Stimulated activated memory B cell treated with anti-CD40 and anti-IgM and Interleukin-4, amounts not matched to agents 10 μg/mL and 1 μg/mL and 100 μg/mL, for 72 hours (primary cell): Measurements from ENCODE around the gene POLD3.

Experiments
- ATAC-seq: fragments of 150-1000 bp; cut with Tn5 transposase; 2 replicates; pipeline ENCODE4 v1.10.0; 2021
- H3K27ac Mint-ChIP-seq: one replicate; pipeline ENCODE4 v1.8.0; 2022; ENCODE audit warnings: mild to moderate bottlenecking, mixed read lengths
- H3K27me3 Mint-ChIP-seq: one replicate; pipeline ENCODE4 v1.8.0; 2022; ENCODE audit warnings: mixed read lengths
- H3K36me3 Mint-ChIP-seq: one replicate; pipeline ENCODE4 v1.8.0; 2022; ENCODE audit warnings: mixed read lengths
- H3K4me1 Mint-ChIP-seq: one replicate; pipeline ENCODE4 v1.8.0; 2022; ENCODE audit warnings: mixed read lengths
- H3K4me3 Mint-ChIP-seq: one replicate; pipeline ENCODE4 v1.8.0; 2022; ENCODE audit warnings: mild to moderate bottlenecking, moderate library complexity, mixed read lengths
- H3K9me3 Mint-ChIP-seq: one replicate; pipeline ENCODE4 v1.8.0; 2022; ENCODE audit warnings: mixed read lengths

The POLD3 gene, protein sequence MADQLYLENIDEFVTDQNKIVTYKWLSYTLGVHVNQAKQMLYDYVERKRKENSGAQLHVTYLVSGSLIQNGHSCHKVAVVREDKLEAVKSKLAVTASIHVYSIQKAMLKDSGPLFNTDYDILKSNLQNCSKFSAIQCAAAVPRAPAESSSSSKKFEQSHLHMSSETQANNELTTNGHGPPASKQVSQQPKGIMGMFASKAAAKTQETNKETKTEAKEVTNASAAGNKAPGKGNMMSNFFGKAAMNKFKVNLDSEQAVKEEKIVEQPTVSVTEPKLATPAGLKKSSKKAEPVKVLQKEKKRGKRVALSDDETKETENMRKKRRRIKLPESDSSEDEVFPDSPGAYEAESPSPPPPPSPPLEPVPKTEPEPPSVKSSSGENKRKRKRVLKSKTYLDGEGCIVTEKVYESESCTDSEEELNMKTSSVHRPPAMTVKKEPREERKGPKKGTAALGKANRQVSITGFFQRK

DNA sequence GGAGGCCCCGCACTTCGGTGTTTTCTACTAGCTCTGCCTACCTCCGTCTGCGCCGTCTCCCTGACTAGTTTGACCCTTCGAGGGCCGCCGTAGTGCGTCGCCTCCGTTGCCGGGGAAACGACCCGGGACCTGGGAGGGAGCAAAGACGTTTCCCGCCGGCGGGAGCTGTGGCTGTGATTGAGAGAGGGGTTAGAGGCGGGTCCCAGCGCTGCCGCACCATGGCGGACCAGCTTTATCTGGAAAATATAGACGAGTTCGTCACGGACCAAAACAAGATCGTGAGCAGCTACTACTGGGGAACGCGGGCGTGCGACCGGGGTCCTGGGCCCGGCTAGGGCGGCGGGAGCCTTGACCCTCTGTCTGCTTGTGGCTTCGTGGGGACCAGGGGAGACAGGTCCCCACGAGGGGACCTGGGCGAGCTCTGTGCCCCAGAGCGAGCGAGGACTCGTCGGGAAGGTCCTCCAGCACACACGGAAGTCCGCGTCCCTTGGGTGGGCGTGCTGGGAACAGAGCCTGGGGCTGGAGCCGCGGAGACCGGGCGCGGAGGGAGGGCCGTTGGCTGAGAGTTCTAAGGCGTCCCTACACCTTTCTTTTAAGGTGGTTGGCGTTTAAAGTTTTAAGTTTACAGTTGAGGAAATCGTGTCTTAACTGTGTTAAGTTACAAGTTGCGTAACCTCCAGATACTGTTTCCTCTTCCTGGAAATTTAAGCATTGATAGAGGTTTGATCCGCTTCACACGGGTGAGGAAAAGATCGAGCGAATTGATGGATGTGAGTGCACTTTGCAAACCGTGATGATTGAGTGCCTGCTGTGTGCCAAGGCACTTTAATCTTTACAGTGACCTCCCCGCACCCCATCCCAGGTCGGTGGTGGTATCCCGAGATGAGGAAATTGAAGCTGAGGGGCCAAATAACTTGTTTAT is at the start of gene POLD3:
POLD3 (plus strand) TSS at position 142 of the 922 bp plus-strand sequence; CDS start at position 219, 77 bp downstream.
- no peaks in the 10 kb centered on the region for H3K27me3 Mint-ChIP-seq
- no peaks in the 10 kb centered on the region for H3K9me3 Mint-ChIP-seq
- H3K36me3 Mint-ChIP-seq = peaks cover 15% of the 10 kb centered on the region
- H3K4me1 Mint-ChIP-seq = peaks cover 25% of the 10 kb centered on the region
- H3K4me3 Mint-ChIP-seq = peak within 1 kb of the TSS; percentile 88
- H3K27ac Mint-ChIP-seq = peak within 1 kb of the TSS; percentile 69
- peak; percentile 98 for ATAC-seq

DNA sequence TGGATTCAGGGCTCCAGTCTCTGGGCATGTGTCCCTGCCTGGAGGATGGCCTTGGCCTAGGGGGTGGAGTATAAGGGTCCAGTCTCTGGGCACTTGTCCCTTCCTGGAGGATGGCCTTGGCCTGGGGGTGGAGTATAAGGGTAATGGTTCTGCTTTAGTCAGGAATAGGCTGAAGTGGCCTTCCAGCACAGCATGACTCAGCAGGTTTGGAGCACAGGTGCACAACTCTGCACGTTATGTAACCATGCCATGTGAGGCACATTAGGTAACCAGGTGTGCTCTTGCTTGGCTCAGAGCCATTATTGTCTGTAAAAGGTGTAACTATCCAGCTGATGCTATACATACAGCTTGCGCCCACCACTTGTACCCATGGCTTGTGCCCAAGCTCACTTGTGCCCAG is 48.4 kb upstream of the POLD3 start:
- Mint-ChIP-seq H3K4me1 (no peaks in the 10 kb centered on the region), H3K27ac (no peak overlapping the region), H3K4me3 (no peak overlapping the region), H3K36me3 (no peaks in the 10 kb centered on the region), H3K9me3 (peaks cover 14% of the 10 kb centered on the region), H3K27me3 (peaks cover 11% of the 10 kb centered on the region)
- no peak for ATAC-seq

DNA sequence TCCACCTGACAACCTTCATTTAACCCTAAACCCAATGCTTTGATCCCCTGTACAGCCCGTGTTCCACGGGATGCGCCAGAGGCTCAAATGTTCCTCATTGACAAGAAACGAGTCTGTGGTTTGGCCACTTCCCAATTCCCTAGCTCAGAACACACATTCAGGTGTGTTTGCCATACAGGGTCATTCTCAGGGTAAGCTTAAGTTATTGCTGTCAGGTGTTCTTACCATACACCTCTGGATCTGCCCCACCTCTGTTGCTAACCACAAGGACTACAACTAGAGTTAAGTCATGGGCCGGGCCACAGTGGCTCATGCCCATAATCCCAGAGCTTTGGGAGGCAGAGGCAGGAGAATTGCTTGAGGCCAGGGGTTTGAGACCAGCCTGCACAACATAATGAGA is 45.6 kb upstream of the POLD3 start:
- ATAC-seq = no peak
- Mint-ChIP-seq H3K27ac (no peak overlapping the region), H3K4me3 (no peak overlapping the region), H3K4me1 (no peaks in the 10 kb centered on the region), H3K9me3 (peaks cover 9% of the 10 kb centered on the region), H3K27me3 (no peaks in the 10 kb centered on the region), H3K36me3 (no peaks in the 10 kb centered on the region)

DNA sequence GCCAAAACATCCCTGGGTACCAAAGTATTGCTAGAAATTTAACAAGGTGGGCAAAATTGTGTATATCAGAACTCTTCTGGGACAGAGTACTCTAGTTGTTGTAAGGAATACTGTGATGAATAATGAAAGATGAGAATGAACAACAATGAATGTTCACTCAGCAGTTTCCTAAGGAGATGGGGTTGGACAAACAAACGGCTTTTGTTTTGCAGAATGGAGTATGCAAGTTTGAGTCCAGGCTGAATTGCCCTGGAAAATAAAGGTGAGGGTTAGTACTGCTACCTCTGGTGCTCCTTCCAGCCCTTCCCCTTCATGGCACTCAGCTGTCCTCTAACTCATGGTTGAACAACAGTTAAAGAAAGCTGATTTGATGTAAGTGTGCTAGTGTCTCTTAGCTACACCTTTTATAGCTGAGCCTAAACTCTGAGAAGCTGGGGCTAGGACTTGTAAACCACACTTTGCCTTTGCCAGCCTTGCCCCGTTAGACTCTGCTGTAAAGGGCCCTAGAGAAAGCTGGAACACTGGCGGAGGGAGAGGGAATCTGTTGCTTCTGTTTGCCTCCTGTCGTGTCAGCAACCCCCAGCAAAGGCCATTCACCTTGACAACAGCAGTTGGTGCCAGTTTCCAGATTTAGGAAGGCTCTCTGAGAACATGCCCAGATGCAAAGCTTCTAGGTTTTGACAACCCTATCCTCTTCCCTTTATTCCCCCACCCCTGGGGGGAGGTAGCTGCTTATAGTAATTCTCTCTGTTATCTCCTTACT is 41.2 kb upstream of the POLD3 start:
- Mint-ChIP-seq H3K27me3 (peaks cover 17% of the 10 kb centered on the region), H3K9me3 (no peaks in the 10 kb centered on the region), H3K27ac (no peak overlapping the region), H3K4me1 (no peaks in the 10 kb centered on the region), H3K36me3 (no peaks in the 10 kb centered on the region), H3K4me3 (no peak overlapping the region)
- no peak for ATAC-seq

DNA sequence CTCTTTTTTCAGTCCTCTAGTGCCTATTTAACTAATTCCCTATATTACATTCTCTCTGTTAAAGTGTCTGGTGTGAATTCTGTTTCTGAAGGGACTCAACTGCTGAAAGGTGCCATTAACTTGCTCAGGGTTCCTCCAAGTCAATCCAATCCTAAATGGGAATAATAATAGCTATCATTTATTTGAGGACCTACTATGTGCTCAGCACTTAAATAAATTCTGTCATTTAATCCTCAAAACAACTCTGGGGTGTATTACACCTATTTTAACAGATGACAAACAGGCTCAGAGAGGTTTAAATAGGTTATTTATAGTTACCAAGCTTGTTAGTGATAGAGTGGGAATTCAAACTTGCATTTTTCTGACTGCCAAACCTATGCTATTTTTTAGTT is 40.6 kb upstream of the POLD3 start:
- no peak overlapping the region for H3K27ac Mint-ChIP-seq
- no peaks in the 10 kb centered on the region for H3K36me3 Mint-ChIP-seq
- peaks cover 17% of the 10 kb centered on the region for H3K27me3 Mint-ChIP-seq
- no peak for ATAC-seq
- no peaks in the 10 kb centered on the region for H3K4me1 Mint-ChIP-seq
- no peaks in the 10 kb centered on the region for H3K9me3 Mint-ChIP-seq
- no peak overlapping the region for H3K4me3 Mint-ChIP-seq

DNA sequence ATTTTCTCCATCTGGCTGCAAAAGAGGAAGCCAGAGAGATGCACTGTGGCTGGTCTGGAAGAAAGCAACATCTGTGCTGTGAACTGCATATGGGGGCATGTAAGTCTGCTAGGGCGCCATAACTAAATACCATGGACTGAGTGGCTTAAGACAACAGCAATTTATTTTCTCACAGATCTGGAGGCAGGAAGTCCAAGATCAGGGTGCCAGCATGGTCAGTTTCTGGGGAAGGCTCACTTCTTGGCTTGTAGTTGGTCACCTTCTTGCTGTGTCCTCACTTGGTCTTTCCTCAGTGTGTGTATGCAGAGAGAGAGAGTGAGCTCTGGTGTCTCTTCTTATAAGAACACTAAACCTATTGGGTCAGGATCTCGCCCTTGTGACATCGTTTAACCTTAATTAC is 34.9 kb upstream of the POLD3 start:
- Mint-ChIP-seq H3K4me3 (no peak overlapping the region), H3K36me3 (peaks cover 5% of the 10 kb centered on the region), H3K27me3 (peaks cover 27% of the 10 kb centered on the region), H3K4me1 (no peaks in the 10 kb centered on the region), H3K27ac (no peak overlapping the region), H3K9me3 (peaks cover 5% of the 10 kb centered on the region)
- no peak for ATAC-seq

DNA sequence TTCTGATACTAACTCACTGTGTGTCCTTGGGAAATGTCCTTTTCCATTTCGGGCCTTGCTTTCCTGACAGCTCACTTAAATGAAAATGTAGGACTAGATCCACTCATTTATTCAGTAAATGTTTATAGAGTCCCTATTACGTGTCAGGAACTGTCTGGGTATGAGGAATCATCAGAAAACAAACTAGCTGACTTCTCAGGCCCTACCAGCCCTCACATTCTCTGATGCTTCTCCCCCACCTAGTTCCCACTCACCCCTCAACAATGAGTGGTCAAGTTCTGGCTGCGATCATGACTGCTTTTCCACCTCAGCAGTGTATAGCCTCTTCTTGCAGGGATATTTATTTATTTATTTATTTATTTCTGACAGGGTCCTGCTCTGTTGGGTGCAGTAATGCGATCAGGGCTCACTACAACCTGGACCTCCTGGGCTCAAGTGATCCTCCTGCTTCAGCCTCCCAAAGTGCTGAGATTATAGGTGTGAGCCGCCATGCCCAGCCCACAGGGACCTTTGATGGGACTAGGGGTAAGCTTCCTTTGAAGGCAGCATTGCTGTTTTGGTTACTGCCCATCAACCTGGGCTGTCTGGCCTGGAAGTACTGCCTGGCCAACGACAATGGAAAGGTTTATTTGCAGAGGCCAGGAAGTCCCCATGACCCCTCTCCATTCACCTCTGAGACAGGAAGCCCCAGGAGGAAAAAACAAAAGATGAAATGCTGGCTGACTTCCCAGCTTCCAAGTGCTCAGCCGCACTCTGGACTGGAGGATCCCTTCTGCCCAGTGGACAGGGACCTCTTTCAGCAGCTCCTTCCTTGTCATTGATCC is 33.1 kb upstream of the POLD3 start:
- no peak for ATAC-seq
- no peaks in the 10 kb centered on the region for H3K4me1 Mint-ChIP-seq
- peaks cover 32% of the 10 kb centered on the region for H3K27me3 Mint-ChIP-seq
- H3K36me3 Mint-ChIP-seq = peaks cover 5% of the 10 kb centered on the region
- no peak overlapping the region for H3K27ac Mint-ChIP-seq
- H3K4me3 Mint-ChIP-seq = no peak overlapping the region
- peaks cover 8% of the 10 kb centered on the region for H3K9me3 Mint-ChIP-seq

DNA sequence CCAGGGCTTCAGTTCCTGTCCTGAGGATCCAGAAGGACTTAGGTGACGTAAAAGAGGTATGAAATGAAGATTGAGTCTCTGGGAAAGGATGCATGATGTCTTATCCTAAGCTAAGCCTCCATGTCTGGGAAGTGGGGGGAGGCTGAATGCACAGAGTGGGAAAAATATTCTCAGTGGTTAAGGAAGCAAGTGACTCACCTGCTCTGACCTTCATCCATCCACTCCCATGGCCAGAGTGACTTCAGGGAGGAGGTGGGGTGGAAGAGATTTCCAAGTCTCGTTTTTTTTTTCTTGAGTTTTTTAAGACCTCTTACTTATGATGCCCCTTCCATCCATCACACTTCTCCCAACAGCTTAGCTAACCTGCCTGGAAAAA is 32.5 kb upstream of the POLD3 start:
- Mint-ChIP-seq H3K27ac (no peak overlapping the region), H3K36me3 (peaks cover 5% of the 10 kb centered on the region), H3K4me1 (no peaks in the 10 kb centered on the region), H3K27me3 (peaks cover 28% of the 10 kb centered on the region), H3K4me3 (no peak overlapping the region), H3K9me3 (peaks cover 8% of the 10 kb centered on the region)
- ATAC-seq = no peak

DNA sequence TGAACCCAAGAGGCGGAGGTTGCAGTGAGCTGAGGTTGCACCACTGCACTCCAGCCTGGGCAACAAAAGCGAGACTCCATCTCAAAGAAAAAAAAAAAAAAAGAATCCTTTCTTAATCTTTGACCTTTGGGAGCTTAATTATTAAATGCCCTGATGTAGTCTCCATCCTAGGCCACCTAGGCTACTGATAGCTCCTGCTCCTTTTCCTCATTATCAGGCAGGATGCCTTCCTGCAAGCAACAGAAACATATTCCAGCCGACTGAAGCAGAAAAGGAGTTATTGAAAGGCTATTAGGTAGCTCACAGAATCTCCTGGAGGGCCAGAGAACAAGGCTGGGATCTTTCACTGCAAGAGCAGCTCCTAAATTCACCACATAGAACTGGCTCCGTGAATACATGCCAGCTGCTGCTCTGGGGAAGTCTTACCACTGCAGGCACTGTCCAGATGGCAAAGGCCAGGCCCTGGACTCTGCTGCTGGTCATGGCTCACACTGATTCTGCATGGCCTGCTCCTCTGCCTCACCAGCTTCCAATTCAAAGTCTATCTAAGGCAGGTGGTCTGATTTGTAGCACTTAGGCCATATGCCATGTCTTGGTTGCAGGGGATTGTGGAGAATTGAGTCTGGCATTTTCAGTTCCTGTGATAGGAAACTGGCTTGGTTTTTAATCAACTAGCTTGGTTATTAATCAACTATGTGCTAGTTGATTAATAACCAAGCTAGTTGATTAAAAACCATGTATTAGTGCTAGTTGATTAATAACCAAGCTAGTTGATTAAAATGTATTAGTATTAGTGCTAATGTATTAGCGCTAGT is 26.0 kb upstream of the POLD3 start:
- H3K27me3 Mint-ChIP-seq = peaks cover 19% of the 10 kb centered on the region
- no peak for ATAC-seq
- no peak overlapping the region for H3K4me3 Mint-ChIP-seq
- H3K9me3 Mint-ChIP-seq = peaks cover 6% of the 10 kb centered on the region
- H3K27ac Mint-ChIP-seq = no peak overlapping the region
- H3K36me3 Mint-ChIP-seq = peaks cover 5% of the 10 kb centered on the region
- no peaks in the 10 kb centered on the region for H3K4me1 Mint-ChIP-seq

DNA sequence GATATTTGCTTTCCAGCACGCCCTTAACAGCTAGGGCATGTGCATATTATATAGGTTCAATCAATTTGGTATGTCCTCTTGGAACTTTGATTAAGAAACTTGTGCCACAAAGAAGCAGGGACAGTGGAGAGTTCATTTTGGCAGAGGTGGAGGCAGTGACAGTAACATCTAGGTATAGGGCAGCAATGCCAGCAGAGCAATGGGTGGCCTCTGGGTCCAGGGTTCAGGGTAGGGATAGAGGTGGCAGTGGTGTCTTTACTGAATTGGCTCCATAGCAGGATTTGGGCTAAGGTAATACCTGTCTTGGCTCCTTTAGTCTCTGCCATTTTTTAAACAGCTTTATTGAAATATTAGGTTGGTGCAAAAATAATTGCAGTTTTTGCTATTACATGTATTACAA is 24.4 kb upstream of the POLD3 start:
- H3K4me3 Mint-ChIP-seq = no peak overlapping the region
- H3K4me1 Mint-ChIP-seq = no peaks in the 10 kb centered on the region
- H3K36me3 Mint-ChIP-seq = no peaks in the 10 kb centered on the region
- peaks cover 3% of the 10 kb centered on the region for H3K9me3 Mint-ChIP-seq
- no peak overlapping the region for H3K27ac Mint-ChIP-seq
- H3K27me3 Mint-ChIP-seq = peaks cover 10% of the 10 kb centered on the region
- no peak for ATAC-seq

DNA sequence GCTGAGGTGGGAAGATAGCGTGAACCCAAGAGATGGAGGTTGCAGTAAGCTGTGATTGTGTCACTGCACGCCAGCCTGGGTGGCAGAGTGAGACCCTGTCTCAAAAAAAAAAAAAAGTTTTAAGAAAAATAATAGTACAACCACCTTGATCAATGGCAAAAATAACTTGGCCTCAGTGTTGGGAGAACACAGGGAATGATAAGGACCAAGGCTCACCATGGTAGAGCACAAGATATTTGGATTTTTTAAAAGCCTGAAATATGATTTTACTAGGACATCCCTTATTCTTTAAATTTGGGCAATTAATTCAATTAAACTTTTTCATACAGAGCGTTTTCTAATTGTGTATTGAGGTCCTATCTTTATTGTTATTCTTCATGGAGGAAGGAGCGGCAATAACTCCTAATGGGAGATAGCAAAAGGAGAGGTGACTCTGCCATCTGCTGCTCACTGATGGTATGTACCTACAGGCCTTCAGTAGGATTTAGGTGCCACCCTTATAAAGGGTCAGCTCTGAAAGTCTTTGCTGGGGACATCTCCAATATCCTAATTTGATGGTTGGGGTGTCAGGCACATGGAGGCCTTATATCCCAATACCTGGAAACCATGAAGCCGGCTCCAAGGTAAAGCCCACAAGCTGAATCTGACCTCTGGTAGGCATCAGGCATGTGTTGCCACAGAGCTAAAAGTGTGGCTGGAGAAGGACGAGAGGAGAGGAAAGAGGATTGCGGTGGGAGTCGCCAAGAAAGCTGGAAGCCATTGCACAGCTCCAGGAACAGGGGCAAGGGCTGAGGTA is 21.9 kb upstream of the POLD3 start:
- no peak for ATAC-seq
- no peaks in the 10 kb centered on the region for H3K4me1 Mint-ChIP-seq
- H3K36me3 Mint-ChIP-seq = no peaks in the 10 kb centered on the region
- H3K4me3 Mint-ChIP-seq = no peak overlapping the region
- no peaks in the 10 kb centered on the region for H3K9me3 Mint-ChIP-seq
- no peaks in the 10 kb centered on the region for H3K27me3 Mint-ChIP-seq
- H3K27ac Mint-ChIP-seq = no peak overlapping the region

DNA sequence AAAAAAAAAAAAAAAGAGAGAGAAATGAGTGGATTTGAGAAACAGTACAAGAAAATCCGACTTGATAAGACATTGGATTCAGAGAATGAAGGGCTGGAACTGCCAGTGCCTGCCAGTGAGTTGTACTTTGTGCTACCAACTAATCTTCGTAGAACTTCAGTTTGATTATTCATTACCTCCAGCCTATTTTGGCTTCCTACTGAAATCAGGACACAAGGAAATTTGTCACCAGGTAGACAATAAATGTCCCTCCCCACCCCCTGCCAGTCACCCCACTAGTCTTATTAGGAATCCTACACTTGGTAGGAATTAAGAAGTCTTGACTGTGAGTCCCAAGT is 21.4 kb upstream of the POLD3 start:
- ATAC-seq = no peak

DNA sequence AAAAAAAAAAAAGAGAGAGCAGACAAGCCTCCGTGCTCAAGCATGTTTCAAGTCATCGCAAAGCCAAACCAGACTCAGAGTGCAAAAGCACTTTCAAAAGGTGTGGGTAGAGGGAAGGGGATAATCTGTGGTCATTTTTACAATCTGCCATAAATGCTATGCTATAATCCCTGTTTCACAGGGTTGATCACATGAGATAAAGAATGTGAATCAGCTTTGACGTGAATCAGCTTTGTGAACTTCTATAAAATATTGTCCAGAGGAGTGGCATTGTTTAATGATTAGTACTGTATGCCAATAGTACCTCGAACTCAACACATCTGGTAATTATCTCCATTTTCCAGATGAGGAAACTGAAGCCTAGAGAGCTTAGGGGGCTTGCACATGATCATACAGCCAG is 20.0 kb upstream of the POLD3 start:
- no peaks in the 10 kb centered on the region for H3K36me3 Mint-ChIP-seq
- H3K9me3 Mint-ChIP-seq = no peaks in the 10 kb centered on the region
- H3K27ac Mint-ChIP-seq = no peak overlapping the region
- H3K27me3 Mint-ChIP-seq = no peaks in the 10 kb centered on the region
- no peak for ATAC-seq
- no peak overlapping the region for H3K4me3 Mint-ChIP-seq
- H3K4me1 Mint-ChIP-seq = no peaks in the 10 kb centered on the region

More for the DNA sequence above, 21.4 kb upstream of the POLD3 start:
- Mint-ChIP-seq H3K4me3 (no peak overlapping the region), H3K36me3 (no peaks in the 10 kb centered on the region), H3K9me3 (no peaks in the 10 kb centered on the region), H3K4me1 (no peaks in the 10 kb centered on the region), H3K27me3 (no peaks in the 10 kb centered on the region), H3K27ac (no peak overlapping the region)
